ENCODE data around the gene SETBP1.

DNA sequence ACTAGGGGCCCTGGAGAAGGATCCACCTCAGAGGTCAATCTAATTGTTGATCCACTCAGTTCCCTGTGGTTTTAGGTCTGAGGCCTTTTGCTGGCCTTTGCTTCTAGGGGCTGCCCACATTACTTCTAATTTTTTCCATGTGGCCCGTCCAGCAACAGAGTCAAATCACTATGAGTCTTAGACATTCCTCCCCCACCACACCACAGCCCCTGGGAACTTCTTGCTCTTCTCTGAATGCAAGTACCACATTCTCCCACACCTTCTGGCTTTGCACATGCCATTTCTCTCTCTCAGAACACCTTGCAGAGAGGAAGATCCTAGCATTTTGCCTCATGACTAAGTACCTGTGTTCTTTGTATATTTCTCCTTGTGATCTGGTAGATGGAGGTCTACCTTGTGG, 286.9 kb downstream of the SETBP1 start:
- TF ChIP-seq SMAD1 (IDR thresholded peaks at IDR 0.05; ENCODE audit: low read depth, low read length, partially characterized antibody) (no peak), ZNF324 (CRISPR knock-in tag; IDR thresholded peaks at IDR 0.05) (no peak), MEF2D (tag; conservative IDR thresholded peaks at IDR 0.05; ENCODE audit: low read depth) (no peak), ELF4 (CRISPR knock-in tag; IDR thresholded peaks at IDR 0.05) (no peak), ZNF785 (CRISPR knock-in tag; IDR thresholded peaks at IDR 0.05) (no peak), EZH2 (IDR thresholded peaks at IDR 0.05; ENCODE audit: borderline replicate concordance, low read depth, low read length) (no peak), ZNF561 (CRISPR knock-in tag; conservative IDR thresholded peaks at IDR 0.05) (no peak), ZNF589 (CRISPR knock-in tag; IDR thresholded peaks at IDR 0.05; ENCODE audit: low read depth) (no peak), TAF15 (IDR thresholded peaks at IDR 0.05; ENCODE audit: low read depth, low read length) (no peak), MXI1 (IDR thresholded peaks at IDR 0.05; ENCODE audit: low read depth, low read length) (no peak), MTA3 (IDR thresholded peaks at IDR 0.05; ENCODE audit: borderline replicate concordance) (no peak)
- TF ChIP-seq, protein P1, sequence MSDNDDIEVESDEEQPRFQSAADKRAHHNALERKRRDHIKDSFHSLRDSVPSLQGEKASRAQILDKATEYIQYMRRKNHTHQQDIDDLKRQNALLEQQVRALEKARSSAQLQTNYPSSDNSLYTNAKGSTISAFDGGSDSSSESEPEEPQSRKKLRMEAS (CRISPR knock-in tag; IDR thresholded peaks at IDR 0.05), result no peak
- TF ChIP-seq, protein P2, sequence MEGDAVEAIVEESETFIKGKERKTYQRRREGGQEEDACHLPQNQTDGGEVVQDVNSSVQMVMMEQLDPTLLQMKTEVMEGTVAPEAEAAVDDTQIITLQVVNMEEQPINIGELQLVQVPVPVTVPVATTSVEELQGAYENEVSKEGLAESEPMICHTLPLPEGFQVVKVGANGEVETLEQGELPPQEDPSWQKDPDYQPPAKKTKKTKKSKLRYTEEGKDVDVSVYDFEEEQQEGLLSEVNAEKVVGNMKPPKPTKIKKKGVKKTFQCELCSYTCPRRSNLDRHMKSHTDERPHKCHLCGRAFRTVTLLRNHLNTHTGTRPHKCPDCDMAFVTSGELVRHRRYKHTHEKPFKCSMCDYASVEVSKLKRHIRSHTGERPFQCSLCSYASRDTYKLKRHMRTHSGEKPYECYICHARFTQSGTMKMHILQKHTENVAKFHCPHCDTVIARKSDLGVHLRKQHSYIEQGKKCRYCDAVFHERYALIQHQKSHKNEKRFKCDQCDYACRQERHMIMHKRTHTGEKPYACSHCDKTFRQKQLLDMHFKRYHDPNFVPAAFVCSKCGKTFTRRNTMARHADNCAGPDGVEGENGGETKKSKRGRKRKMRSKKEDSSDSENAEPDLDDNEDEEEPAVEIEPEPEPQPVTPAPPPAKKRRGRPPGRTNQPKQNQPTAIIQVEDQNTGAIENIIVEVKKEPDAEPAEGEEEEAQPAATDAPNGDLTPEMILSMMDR (IDR thresholded peaks at IDR 0.05 in 2 of 3, conservative IDR thresholded peaks at IDR 0.05 in 1 of 3; ENCODE audit: insufficient read depth in 2 of 3, low read depth in 1 of 3, low read length in 3 of 3), result no peak
